H9 (cell line): Measurements from ENCODE around the gene EIF4A3. TPM values are rescaled to one million over a fixed set of nuclear protein-coding genes. Genes with fewer than 3 reads are reported as not detected.

Experiments
- DNase-seq: peaks from one replicate; pipeline ENCODE4 v3.0.0-alpha.2; 2017
- H2AFZ ChIP-seq: one replicate; pipeline ENCODE4 v1.6.1; 2013; ENCODE audit warnings: mild to moderate bottlenecking, low read length, control low read depth, moderate library complexity
- H2AK5ac ChIP-seq: 2 replicates; pipeline ENCODE4 v1.6.1; 2013; ENCODE audit warnings: low read length, control low read depth, mixed read lengths; ENCODE audit not compliant: insufficient read length
- H2BK120ac ChIP-seq: one replicate; pipeline ENCODE4 v1.6.1; 2013; ENCODE audit warnings: low read depth, mild to moderate bottlenecking, low read length, control low read depth, inconsistent platforms; ENCODE audit not compliant: poor library complexity, severe bottlenecking
- H2BK12ac ChIP-seq: 2 replicates; pipeline ENCODE4 v1.6.1; 2013; ENCODE audit warnings: low read length, control low read depth, mixed read lengths, low read depth; ENCODE audit not compliant: insufficient read length
- H2BK15ac ChIP-seq: 2 replicates; pipeline ENCODE4 v1.6.1; 2013; ENCODE audit warnings: low read depth, low read length, control low read depth
- H2BK20ac ChIP-seq: one replicate; pipeline ENCODE4 v1.6.1; 2013; ENCODE audit warnings: low read depth, mild to moderate bottlenecking, low read length, control low read depth, inconsistent platforms; ENCODE audit not compliant: poor library complexity, severe bottlenecking
- H2BK5ac ChIP-seq: 2 replicates; pipeline ENCODE4 v1.6.1; 2013; ENCODE audit warnings: low read length, control low read depth, mixed read lengths; ENCODE audit not compliant: insufficient read length
- H3K14ac ChIP-seq: 2 replicates; pipeline ENCODE4 v1.6.1; 2013; ENCODE audit warnings: low read length, control low read depth; ENCODE audit not compliant: insufficient read depth
- H3K18ac ChIP-seq: 2 replicates; pipeline ENCODE4 v1.6.1; 2013; ENCODE audit warnings: low read depth, mild to moderate bottlenecking, mixed read lengths, low read length, control low read depth; ENCODE audit not compliant: insufficient read length
- H3K23ac ChIP-seq: 2 replicates; pipeline ENCODE4 v1.6.1; 2013; ENCODE audit warnings: low read length, control low read depth, mixed read lengths, low read depth; ENCODE audit not compliant: insufficient read length
- H3K23me2 ChIP-seq: 2 replicates; pipeline ENCODE4 v1.6.1; 2013; ENCODE audit warnings: low read depth, mild to moderate bottlenecking, mixed read lengths, low read length, control low read depth; ENCODE audit not compliant: insufficient read length, poor library complexity, severe bottlenecking
- H3K27ac ChIP-seq: 2 replicates; pipeline ENCODE4 v1.5.1; 2013; ENCODE audit warnings: low read length, control low read depth, mixed read lengths, low read depth; ENCODE audit not compliant: insufficient read length
- H3K27me3 ChIP-seq: 2 replicates; pipeline ENCODE4 v1.6.1; 2013; ENCODE audit warnings: low read length, control low read depth, inconsistent platforms; ENCODE audit not compliant: insufficient read depth
- H3K4ac ChIP-seq: 2 replicates; pipeline ENCODE4 v1.6.1; 2013; ENCODE audit warnings: low read depth, mild to moderate bottlenecking, control low read depth, inconsistent platforms, low read length, moderate library complexity
- H3K4me1 ChIP-seq: 2 replicates; pipeline ENCODE4 v1.6.1; 2013; ENCODE audit warnings: low read length, control low read depth, inconsistent platforms; ENCODE audit not compliant: insufficient read depth
- H3K4me2 ChIP-seq: 2 replicates; pipeline ENCODE4 v1.6.1; 2013; ENCODE audit warnings: low read length, control low read depth, mixed read lengths; ENCODE audit not compliant: insufficient read length, insufficient read depth
- H3K56ac ChIP-seq: 2 replicates; pipeline ENCODE4 v1.6.1; 2013; ENCODE audit warnings: low read depth, mild to moderate bottlenecking, mixed read lengths, low read length, control low read depth; ENCODE audit not compliant: insufficient read length
- H3K79me1 ChIP-seq: 2 replicates; pipeline ENCODE4 v1.6.1; 2013; ENCODE audit warnings: low read depth, mild to moderate bottlenecking, moderate library complexity, low read length, control low read depth, inconsistent platforms; ENCODE audit not compliant: insufficient read depth, poor library complexity, severe bottlenecking
- H3K79me2 ChIP-seq: 2 replicates; pipeline ENCODE4 v1.6.1; 2013; ENCODE audit warnings: low read length, control low read depth, inconsistent platforms; ENCODE audit not compliant: insufficient read depth
- H3K9ac ChIP-seq: 2 replicates; pipeline ENCODE4 v1.6.1; 2013; ENCODE audit warnings: low read length, control low read depth, mixed read lengths; ENCODE audit not compliant: insufficient read length; ENCODE audit errors: extremely low read depth
- H3K9me3 ChIP-seq: one replicate; pipeline ENCODE4 v1.6.1; 2013; ENCODE audit warnings: low read depth, low read length, inconsistent platforms; ENCODE audit not compliant: control insufficient read depth
- H3T11ph ChIP-seq: one replicate; pipeline ENCODE4 v1.6.1; 2013; ENCODE audit warnings: mild to moderate bottlenecking, low read length, control low read depth, inconsistent platforms
- H4K20me1 ChIP-seq: one replicate; pipeline ENCODE4 v1.6.1; 2013; ENCODE audit not compliant: control insufficient read depth, insufficient read length, insufficient read depth
- H4K5ac ChIP-seq: 2 replicates; pipeline ENCODE4 v1.6.1; 2013; ENCODE audit warnings: low read depth, mild to moderate bottlenecking, mixed read lengths, low read length, control low read depth; ENCODE audit not compliant: insufficient read length
- H4K8ac ChIP-seq: replicated peaks from 2 replicates; pipeline ENCODE4 v1.6.1; 2013; ENCODE audit warnings: low read length, control low read depth, mixed read lengths, low read depth; ENCODE audit not compliant: insufficient read length
- H4K91ac ChIP-seq: 2 replicates; pipeline ENCODE4 v1.6.1; 2013; ENCODE audit warnings: low read depth, mild to moderate bottlenecking, moderate library complexity, mixed read lengths, low read length, control low read depth; ENCODE audit not compliant: insufficient read length
- H3K27ac Mint-ChIP-seq, 3 experiments: 2 replicates in 2 of 3; 3 replicates in 1 of 3; pipeline ENCODE4 v1.8.0; 2020 to 2021; ENCODE audit warnings: mixed read lengths in 3 of 3, mild to moderate bottlenecking in 1 of 3, moderate library complexity in 1 of 3
- H3K27me3 Mint-ChIP-seq: 2 replicates; pipeline ENCODE4 v1.8.0; 2021; ENCODE audit warnings: low read depth, mild to moderate bottlenecking, moderate library complexity, mixed read lengths
- H3K36me3 Mint-ChIP-seq, 3 experiments: 2 replicates in 2 of 3; 3 replicates in 1 of 3; pipeline ENCODE4 v1.8.0; 2020 to 2021; ENCODE audit warnings: low read depth in 3 of 3, mixed read lengths in 3 of 3; ENCODE audit not compliant: insufficient read depth in 1 of 3
- H3K4me1 Mint-ChIP-seq, 2 experiments: 2 replicates each; pipeline ENCODE4 v1.8.0; 2020; ENCODE audit warnings: mixed read lengths in 2 of 2
- H3K4me3 Mint-ChIP-seq, 2 experiments: 2 replicates in 1 of 2; 3 replicates in 1 of 2; pipeline ENCODE4 v1.8.0; 2020 to 2021; ENCODE audit warnings: mild to moderate bottlenecking in 2 of 2, mixed read lengths in 2 of 2, moderate library complexity in 1 of 2
- H3K9me3 Mint-ChIP-seq, 2 experiments: 2 replicates in 1 of 2; 3 replicates in 1 of 2; pipeline ENCODE4 v1.8.0; 2020; ENCODE audit warnings: mild to moderate bottlenecking in 2 of 2, mixed read lengths in 2 of 2, moderate library complexity in 1 of 2
- WGBS: extraction: QIAGEN DNeasy Blood & Tissue Kit; methylation state at CpG from one replicate; pipeline ENCODE4 v1.1.7; 2013; ENCODE audit warnings: missing lambda C conversion rate, low lambda C conversion rate, mixed read lengths; ENCODE audit not compliant: insufficient read length; ENCODE audit errors: extremely low coverage; 5-methylcytosine and 5-hydroxymethylcytosine counted together
- total RNA-seq: library from RNA; stranded (reverse); gene quantifications from 2 replicates; pipeline ENCODE4 v1.2.1, GENCODE V29; 2021
- TF ChIP-seq, protein P1 (sequence below): fragments of 200-600 bp; sonication (generic); conservative IDR thresholded peaks from 3 replicates; pipeline ENCODE4 v1.8.0; 2021; ENCODE audit warnings: antibody characterized with exemption, mild to moderate bottlenecking

Gene EIF4A3
- total RNA-seq, 1 experiment from 2014 or later, result 162 TPM

DNA sequence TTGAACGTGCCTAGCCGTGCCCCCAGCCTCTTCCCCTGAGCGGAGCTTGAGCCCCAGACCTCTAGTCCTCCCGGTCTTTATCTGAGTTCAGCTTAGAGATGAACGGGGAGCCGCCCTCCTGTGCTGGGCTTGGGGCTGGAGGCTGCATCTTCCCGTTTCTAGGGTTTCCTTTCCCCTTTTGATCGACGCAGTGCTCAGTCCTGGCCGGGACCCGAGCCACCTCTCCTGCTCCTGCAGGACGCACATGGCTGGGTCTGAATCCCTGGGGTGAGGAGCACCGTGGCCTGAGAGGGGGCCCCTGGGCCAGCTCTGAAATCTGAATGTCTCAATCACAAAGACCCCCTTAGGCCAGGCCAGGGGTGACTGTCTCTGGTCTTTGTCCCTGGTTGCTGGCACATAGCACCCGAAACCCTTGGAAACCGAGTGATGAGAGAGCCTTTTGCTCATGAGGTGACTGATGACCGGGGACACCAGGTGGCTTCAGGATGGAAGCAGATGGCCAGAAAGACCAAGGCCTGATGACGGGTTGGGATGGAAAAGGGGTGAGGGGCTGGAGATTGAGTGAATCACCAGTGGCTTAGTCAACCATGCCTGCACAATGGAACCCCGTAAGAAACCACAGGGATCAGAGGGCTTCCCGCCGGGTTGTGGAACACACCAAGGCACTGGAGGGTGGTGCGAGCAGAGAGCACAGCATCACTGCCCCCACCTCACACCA lies 44.8 kb downstream of the EIF4A3 start:
- Histone ChIP-seq H4K8ac (no peak overlapping the region), H3K14ac (peak overlapping the region; percentile 74), H3K18ac (peak overlapping the region; percentile 43), H3K23me2 (peaks cover 8% of the 10 kb centered on the region), H2AFZ (no peak overlapping the region), H3K79me1 (no peaks in the 10 kb centered on the region), H4K91ac (no peak overlapping the region), H3K79me2 (no peaks in the 10 kb centered on the region), H3K4me2 (peak overlapping the region; percentile 47), H2BK5ac (no peak overlapping the region), H4K20me1 (no peaks in the 10 kb centered on the region), H3K56ac (no peak overlapping the region), H2AK5ac (no peak overlapping the region), H2BK120ac (no peak overlapping the region), H3T11ph (no peak overlapping the region), H3K27ac (no peak overlapping the region), H3K4ac (no peak overlapping the region), H3K9me3 (no peaks in the 10 kb centered on the region), H2BK15ac (no peak overlapping the region), H3K9ac (peak overlapping the region; percentile 54), H4K5ac (no peak overlapping the region), H3K4me1 (peaks cover 5% of the 10 kb centered on the region; the same call in 1 of the 2 replicates), H3K23ac (no peak overlapping the region), H2BK20ac (no peak overlapping the region), H2BK12ac (no peak overlapping the region), H3K27me3 (no peaks in the 10 kb centered on the region; the same call in 1 of the 2 replicates)
- peaks cover 0 to 7% (median 0%) of the 10 kb centered on the region in 3 experiments; a peak in 3 of 7 replicates for H3K36me3 Mint-ChIP-seq
- H3K4me1 Mint-ChIP-seq, result peaks cover 18 to 30% of the 10 kb centered on the region in 2 experiments
- TF ChIP-seq, protein P1, sequence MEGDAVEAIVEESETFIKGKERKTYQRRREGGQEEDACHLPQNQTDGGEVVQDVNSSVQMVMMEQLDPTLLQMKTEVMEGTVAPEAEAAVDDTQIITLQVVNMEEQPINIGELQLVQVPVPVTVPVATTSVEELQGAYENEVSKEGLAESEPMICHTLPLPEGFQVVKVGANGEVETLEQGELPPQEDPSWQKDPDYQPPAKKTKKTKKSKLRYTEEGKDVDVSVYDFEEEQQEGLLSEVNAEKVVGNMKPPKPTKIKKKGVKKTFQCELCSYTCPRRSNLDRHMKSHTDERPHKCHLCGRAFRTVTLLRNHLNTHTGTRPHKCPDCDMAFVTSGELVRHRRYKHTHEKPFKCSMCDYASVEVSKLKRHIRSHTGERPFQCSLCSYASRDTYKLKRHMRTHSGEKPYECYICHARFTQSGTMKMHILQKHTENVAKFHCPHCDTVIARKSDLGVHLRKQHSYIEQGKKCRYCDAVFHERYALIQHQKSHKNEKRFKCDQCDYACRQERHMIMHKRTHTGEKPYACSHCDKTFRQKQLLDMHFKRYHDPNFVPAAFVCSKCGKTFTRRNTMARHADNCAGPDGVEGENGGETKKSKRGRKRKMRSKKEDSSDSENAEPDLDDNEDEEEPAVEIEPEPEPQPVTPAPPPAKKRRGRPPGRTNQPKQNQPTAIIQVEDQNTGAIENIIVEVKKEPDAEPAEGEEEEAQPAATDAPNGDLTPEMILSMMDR, result no peak
- H3K27ac Mint-ChIP-seq, result peak overlapping the region in 2 of 3 experiments; percentile 56 to 94; a peak in 4 of 7 replicates
- peak overlapping the region; percentile 82 to 89 for H3K4me3 Mint-ChIP-seq
- WGBS, result no CpG with 5 or more reads among the region's 21 CpGs
- no peaks in the 10 kb centered on the region for H3K9me3 Mint-ChIP-seq
- DNase-seq, result no peak
- H3K27me3 Mint-ChIP-seq, result peaks cover 14% of the 10 kb centered on the region
